Testis (tissue), 2 donors: ENCODE data around the gene CLDN4.

Experiments
- CTCF ChIP-seq, 3 experiments: fragments of 450-650 bp in 2 of 3; fragments of 200-600 bp in 1 of 3; sonication (generic) in 1 of 3; IDR thresholded peaks; one replicate each; pipeline ENCODE4 v1.5.1; 2016 to 2019; ENCODE audit warnings: antibody characterized with exemption in 3 of 3, mild to moderate bottlenecking in 2 of 3, moderate library complexity in 1 of 3
- POLR2A ChIP-seq: fragments of 450-650 bp; IDR thresholded peaks from one replicate; pipeline ENCODE4 v1.6.1; 2017; ENCODE audit warnings: antibody characterized with exemption, mild to moderate bottlenecking, moderate library complexity

- TF ChIP-seq POLR2A: no peak
- no peak for TF ChIP-seq CTCF (IDR thresholded peaks at IDR 0.05)
Observed at GRCh38 chr7:73844131-73844547, 13.3 kb downstream of the CLDN4 start.
